RCC 7860 (cell line): ENCODE measurements around the gene CXXC5.

Experiments
- DNase-seq: peaks from one replicate; pipeline ENCODE4 v3.0.0-alpha.2; 2015; ENCODE audit warnings: low spot score
- FAIRE-seq: peaks from 2 replicates; lab custom pipeline; 2012; peaks lifted over from hg19 to GRCh38; lab: Jason Lieb, UNC

CXXC5 gene

DNA sequence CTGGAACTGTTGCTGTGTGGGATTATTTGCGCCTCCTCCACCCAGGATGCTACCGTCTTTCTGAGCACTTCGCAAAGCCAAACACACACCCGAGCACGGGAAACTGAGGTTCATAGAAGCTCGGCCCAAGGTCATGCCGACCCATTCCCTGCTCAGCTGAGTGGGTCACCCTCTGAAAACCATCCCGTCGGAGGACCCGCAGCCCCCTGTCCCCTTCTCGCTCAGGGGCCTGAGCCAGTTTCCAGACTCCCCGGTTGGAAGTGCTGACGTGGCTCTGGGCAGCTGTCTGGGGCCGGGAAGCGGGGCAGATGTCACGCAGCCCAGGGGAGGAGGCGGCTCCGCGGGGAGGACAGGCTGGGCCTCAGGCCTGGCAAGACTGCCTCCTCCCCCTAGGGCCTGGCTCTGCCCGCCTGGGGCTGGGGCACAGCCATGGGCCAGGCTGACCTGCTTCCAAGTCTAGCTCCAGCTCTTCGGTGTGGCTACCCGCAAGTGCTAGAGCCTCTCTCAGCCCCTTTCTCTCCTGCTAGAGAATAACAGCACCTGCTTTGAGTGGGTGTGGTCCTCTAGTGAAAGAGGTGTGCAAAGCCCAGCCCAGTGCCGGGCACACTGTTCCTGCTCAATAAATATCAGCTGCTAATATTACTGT is 9.9 kb upstream of the CXXC5 start:
- peak; percentile 62 for FAIRE-seq
- peak; percentile 87 for DNase-seq

DNA sequence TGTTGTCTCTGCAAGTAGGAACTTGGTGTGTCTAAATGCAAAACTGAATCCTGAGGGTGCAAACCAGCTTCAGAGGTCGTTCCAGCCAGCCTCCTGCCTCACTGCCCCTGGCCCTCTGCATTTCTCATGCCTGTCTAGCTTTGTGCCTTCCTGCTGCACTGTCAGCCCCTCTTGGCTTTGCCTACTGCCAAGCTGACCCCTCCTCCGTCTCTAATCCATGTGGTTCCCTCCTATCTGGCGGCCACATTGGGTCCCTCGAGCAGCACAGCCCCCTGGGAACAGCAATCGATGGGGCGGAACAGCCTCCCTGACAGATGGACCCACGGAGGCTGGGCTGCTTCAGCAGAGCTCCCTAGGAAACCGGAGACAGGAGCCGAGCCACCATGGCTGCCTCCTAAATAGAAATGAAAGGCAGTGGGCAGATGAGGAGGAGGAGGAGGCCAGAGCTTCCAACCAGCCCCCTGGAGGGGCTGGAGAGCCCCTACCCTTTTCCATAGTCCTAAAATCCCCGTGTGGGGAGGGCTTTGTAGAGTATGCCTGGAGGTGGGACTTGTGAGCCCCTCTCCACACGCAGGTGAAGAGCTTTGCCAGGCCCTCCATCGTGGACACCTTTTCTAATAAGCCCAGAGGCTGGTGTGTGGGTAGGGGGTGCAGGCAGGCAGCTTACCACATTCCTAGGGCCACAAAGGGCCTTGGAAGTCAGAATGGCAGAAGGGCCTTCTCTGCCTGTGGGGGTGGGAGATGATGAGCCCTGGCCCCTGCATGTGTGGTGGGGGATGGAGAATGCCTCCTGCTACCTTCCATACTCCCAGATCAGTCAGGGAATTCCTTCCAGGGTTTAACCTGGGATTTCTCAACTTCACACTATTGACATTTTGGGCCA is 9.2 kb upstream of the CXXC5 start:
- FAIRE-seq (no peak), DNase-seq (no peak)

DNA sequence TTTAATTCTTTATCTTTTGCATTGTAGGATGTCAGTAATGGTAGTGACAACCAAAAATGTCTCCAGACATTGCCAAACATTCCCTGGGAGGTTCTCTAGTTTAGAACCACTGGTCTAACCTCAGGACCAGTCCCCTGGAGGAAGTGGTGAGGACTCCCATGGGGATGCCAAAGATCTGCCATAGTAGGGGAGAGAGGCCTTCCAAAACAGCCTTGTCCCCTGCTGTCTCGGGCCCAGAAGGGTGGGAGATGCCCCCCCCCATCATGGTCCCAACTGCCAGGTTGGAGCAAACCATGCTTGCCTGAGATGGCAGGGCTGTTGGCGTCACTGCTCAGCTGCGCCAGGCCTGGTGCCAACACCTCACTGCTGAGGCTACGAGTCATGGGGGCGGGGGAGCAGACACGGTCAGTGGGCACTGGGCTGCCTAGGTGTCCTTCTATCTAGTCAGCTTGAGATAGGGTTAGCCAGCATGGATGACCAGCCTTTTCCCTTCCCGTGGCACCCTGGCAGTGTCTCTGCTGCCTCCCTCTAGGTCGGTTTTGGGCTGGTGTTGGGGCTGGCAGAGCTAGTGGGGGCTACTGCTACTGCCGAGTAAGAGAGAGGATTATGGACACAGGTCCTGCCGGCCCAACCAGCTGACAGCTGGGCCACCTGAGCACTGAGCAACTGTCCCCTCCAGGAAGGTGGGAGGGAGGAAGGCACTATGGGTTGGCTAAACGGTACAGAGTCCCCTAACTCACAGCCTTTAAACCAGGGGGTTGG is 8.3 kb upstream of the CXXC5 start:
- DNase-seq (peak; percentile 76), FAIRE-seq (no peak)

- DNase-seq (no peak), FAIRE-seq (no peak)
Measured at GRCh38 chr5:139640421-139641115, 7.6 kb upstream of the CXXC5 start.

DNA sequence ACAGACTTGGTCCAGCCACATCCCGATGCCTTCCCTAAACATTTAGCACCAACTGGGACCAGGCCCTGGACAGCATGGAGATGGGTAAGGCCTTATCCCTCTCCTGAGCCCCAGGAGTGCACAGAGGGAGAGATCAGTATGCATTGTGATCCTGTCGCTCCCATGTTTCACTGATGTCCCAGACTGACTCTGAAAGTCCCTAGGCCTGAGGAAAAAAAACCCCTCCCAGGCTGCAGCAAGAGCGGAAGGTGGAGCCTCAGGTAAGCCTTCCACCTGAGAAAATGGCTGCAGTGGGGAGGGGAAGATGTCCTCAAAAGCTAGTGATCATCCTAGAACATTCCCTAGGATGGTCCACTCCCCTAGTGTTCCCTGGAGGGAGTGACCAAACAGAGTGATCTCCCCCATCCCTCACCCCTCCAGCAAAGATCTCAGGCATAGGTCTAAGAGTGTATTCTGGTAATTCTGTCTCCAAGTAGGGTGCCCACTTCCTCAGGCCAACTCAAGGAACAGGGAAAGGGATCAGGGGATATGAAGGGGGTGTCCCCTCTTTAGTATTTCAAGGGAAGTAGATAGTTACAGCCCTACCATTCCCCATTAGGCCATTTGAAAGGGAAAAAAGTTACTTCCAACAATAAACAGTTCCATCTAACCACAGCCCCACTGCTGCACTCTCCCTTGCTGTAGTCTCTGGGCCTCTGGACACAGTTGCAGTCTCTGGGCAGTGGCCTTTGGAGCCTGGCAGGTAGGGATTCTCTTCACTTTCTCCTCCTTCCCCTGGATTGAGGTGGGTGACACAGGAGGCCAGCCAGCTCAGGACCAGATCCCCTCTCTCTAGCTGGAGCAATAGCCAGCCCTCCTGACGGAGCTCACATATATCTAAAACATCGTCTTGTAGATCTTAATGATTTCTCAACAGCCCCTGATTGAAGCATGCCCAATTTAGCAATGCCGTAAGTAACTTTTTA is 6.8 kb upstream of the CXXC5 start:
- DNase-seq: no peak
- no peak for FAIRE-seq

GRCh38 chr5:139642213-139642612 is 5.9 kb upstream of the CXXC5 start:
- no peak for FAIRE-seq
- no peak for DNase-seq

DNA sequence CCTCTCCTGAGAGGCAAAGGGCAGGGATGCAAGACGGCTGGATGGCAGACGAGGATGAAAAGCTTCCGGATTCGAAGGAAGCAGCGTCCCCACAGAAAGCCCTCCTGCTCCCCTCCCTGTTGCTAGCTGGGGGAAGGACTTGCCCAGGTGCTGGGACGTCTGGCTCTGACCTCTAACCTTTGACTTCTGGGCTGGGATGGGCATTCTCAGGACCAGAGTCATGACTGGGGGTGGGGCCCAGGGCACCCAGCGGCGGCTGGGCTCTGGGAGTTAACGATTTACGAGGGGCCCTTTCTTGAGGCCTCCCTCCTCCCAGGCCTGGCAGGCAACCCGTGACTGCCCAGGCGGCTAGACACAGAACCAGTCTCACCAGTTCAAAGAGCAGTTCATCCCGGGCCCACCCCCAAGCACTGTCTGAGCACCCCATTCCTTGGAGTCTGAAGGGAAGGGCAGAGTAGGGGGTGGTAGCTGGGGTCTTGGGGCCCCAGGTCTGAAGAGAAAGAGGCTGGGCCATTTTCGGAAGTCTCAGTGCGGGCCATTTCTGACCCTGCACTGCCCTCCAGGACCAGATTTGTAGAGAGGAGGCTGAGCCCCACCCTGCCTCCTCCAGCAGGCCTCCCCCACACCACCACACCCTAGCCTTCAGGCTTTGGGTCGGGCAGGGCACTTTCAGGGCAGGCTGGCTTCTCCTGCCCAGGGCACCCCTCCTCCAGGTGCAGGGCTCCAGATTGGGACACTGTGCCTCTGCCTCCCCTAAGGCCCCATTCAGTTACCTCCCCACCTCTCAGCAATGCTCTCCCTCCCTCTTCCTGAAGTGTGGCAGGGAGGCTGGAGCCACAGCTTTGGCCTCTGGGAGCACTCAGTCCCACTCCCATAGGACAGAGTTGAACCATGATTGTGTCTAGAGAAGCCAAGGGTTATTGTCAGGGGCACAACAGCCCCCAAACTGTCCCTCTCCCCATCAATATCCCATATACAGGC is 5.0 kb upstream of the CXXC5 start:
- FAIRE-seq (peak; percentile 76), DNase-seq (peak; percentile 63)

DNA sequence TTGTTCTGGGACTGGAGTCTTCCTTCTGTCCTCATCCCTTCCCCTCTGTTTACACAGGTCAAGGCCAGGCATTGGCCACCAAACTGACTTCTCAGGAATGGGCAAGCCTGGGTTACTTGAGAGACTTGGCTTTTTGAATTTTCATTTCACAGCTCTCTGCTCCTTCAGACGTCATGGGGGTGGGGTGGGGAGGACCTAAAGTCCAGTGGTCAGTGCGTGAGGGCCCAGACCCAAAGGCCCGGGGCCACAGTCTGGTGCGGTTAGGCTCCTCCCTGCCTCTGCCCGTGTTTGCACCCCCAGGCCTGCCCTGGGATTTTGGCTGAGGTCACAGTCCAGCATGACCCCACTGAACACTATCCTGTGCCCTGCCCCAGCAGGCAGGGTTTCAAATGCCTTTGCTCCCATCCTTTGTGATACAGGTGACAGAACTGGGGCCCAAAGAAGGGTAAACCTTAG is 4.1 kb upstream of the CXXC5 start:
- DNase-seq (no peak), FAIRE-seq (no peak)

DNA sequence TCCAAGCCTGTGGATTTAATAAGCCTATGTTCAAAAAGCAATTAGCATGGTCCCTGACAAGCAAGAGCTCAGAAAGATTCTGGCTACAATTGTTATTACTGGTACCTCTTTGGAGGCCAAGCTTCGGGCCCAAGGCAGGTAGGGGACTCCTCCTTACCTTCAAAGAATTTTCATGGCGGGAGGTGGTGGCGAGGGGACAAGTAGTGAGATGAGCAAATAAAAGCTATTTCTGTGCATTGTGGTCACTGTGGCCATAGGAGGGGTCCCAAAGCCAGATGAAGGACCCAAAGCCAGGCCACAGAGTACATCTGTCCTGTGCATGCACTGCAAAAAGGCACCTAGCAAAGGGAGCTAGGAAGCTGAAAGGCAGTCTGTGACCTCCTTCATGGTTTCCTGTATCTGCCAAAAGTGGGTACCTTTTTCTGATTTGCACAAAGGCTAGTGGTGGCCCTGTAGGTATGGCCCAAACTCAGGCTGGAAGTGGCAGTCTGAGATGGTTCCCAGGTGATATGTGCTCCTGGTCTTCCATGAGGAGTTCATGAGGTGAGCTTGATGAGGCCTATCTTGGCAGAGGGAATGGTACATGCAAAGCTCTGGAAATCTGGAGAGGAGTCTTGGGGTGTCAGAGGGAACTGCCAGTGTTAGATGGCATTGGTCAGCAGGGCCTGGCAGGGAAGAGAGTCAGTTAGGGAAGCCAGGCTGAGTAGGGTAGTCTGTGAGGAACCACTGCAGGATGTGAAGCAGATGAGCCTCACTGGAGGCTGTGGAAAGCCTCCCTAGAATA is 3.3 kb upstream of the CXXC5 start:
- DNase-seq (no peak), FAIRE-seq (no peak)

DNA sequence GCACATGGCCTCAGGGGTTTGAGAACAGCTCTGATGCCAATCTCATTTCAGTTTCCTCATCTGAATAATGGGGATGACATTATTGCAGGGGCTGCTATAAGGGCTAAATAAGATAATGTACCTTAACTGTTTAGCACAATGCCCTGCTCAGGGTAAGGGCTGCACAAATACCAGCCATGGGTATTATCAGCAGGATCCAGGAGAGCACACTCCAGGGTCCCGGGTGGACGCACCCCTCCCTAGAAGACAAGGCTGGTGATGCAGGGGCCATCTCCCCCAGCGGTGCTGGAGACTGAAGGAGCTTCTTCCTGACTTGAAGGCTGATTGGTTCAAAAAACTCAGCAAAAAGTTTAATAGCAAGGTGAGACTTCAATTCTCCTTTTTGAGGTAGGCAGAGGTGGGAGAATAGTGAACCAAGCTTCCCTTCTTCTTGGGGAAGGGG is 2.7 kb upstream of the CXXC5 start:
- FAIRE-seq (no peak), DNase-seq (no peak)

GRCh38 chr5:139646111-139646510 is 2.0 kb upstream of the CXXC5 start:
- DNase-seq (no peak), FAIRE-seq (no peak)

GRCh38 chr5:139646912-139647505 is 1.1 kb upstream of the CXXC5 start:
- no peak for DNase-seq
- no peak for FAIRE-seq

DNA sequence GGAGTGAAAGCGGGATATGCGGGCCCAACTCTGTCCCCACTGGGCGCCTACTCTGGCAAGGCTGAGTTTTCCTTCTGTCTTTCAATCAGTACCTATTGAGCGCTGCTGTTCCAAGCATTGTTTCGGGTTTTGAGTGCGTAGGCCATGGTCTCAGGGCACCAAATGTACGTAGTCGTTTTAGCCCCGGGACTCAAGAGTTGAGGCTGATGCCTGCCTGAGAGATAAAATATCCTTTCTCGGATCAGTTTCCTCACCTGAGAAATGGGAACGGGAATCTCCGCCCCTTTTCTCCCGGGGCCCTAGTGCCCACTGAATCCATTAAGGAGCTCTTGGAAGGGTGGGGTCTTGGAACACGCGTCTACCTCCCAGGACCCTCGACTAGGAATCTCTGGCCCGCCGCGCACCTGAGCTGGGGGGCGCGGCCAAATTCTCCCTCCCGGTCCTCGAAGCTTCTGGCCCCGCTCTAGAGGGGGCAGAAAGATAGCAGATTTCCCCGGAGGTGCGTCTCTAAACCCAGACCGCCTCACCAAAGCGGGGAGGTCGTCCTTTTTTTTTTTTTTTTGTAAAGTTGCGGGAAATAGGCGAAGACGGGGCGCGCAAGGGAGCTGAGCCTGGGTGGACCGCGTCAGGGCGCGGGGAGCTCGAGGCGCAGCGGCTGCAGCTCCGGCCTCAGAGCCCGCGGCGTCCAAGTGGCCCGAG is 494 bp upstream of the CXXC5 start:
- no peak for FAIRE-seq
- DNase-seq: no peak

- no peak for DNase-seq
- no peak for FAIRE-seq
Measured at GRCh38 chr5:139649082-139649991, 1.2 kb downstream of the CXXC5 start.

GRCh38 chr5:139650031-139650688 is 2.0 kb downstream of the CXXC5 start:
- DNase-seq (no peak), FAIRE-seq (no peak)
